Mucosa of descending colon (tissue), 3 donors: ENCODE data around the gene LRIF1. TPM values are rescaled to one million over a fixed set of nuclear protein-coding genes. Genes with fewer than 3 reads are reported as not detected.

Experiments
- ATAC-seq: fragments of 200-7000 bp; cut with Tn5 transposase; one replicate; pipeline ENCODE4 v1.9.1; 2020; ENCODE audit warnings: mild to moderate bottlenecking, moderate library complexity
- DNase-seq, 3 donors: peaks; one replicate each; pipeline ENCODE4 v3.0.0-alpha.2; 2020
- H3K36me3 ChIP-seq: fragments of 200-600 bp; one replicate; pipeline ENCODE4 v1.8.0; 2021; ENCODE audit warnings: low read depth, mild to moderate bottlenecking
- H3K4me1 ChIP-seq: fragments of 200-600 bp; one replicate; pipeline ENCODE4 v1.8.0; 2021; ENCODE audit warnings: low read depth, mild to moderate bottlenecking
- H3K4me3 ChIP-seq: fragments of 200-600 bp; one replicate; pipeline ENCODE4 v1.8.0; 2021; ENCODE audit warnings: mild to moderate bottlenecking
- H3K9me3 ChIP-seq: fragments of 200-600 bp; one replicate; pipeline ENCODE4 v1.8.0; 2021; ENCODE audit warnings: mild to moderate bottlenecking
- CTCF ChIP-seq: fragments of 200-600 bp; IDR thresholded peaks from one replicate; pipeline ENCODE4 v1.8.0; 2022; ENCODE audit warnings: antibody characterized with exemption, mild to moderate bottlenecking
- intact Hi-C, 2 donors: fragments of 100-400 bp; cut with DNase I in 1 of 2; cut with micrococcal nuclease in 1 of 2; formaldehyde crosslinking; loops; one replicate each; pipeline versions ENCODE4 v1.11.0 to v1.11.1; 2022; cut with DNase I, micrococcal nuclease
- total RNA-seq, 3 donors: library from RNA; stranded (reverse); fragmentation: NEBNext Ultra II Directional in 2 of 3; extraction: Animal tissue kit (Norgen Biotek cat#: 25700) in 2 of 3; gene quantifications; one replicate each; pipeline versions ENCODE4 v1.2.1 to v1.2.4, GENCODE V29; 2021 to 2023
- donor health status: DM: no; HTN: no; CAD: no; lungs with moderate emphysema.
- donor health status: DM: no; HTN: no; CAD: no.
- donor health status: DM: no; HTN: yes; CAD: no.

Gene LRIF1
- total RNA-seq, 3 donors from 2014 or later = 8.2 to 8.7 (median 8.6) TPM

GRCh38 chr1:110967256-110967655 is 3.5 kb upstream of the LRIF1 start:
- Histone ChIP-seq H3K36me3 (peaks cover 4% of the 10 kb centered on the region), H3K4me1 (no peaks in the 10 kb centered on the region), H3K9me3 (peaks cover 25% of the 10 kb centered on the region), H3K4me3 (no peak overlapping the region)
- DNase-seq (no peak), ATAC-seq (no peak)
- TF ChIP-seq CTCF = no peak
- intact Hi-C loops = no loop called here

- no peak for DNase-seq
These were observed 757 bp upstream of the LRIF1 start for GRCh38 chr1:110964455-110964903.

GRCh38 chr1:110962892-110963690 is 631 bp downstream of the LRIF1 start:
- H3K9me3 ChIP-seq = peaks cover 35% of the 10 kb centered on the region
- peak overlapping the region; percentile 29 for H3K4me3 ChIP-seq
- intact Hi-C loops = no loop called here
- peak; percentile 68 to 77 (median 69) for DNase-seq
- TF ChIP-seq CTCF = no peak
- H3K4me1 ChIP-seq = no peaks in the 10 kb centered on the region
- H3K36me3 ChIP-seq = peaks cover 4% of the 10 kb centered on the region
- peak; percentile 65 for ATAC-seq

More at GRCh38 chr1:110964455-110964903, 757 bp upstream of the LRIF1 start:
- Histone ChIP-seq H3K36me3 (peaks cover 4% of the 10 kb centered on the region), H3K4me1 (no peaks in the 10 kb centered on the region), H3K9me3 (peaks cover 35% of the 10 kb centered on the region), H3K4me3 (peak overlapping the region; percentile 29)
- TF ChIP-seq CTCF = no peak
- intact Hi-C loops = no loop called here
- ATAC-seq = no peak

- peaks cover 4% of the 10 kb centered on the region for H3K36me3 ChIP-seq
- no peak overlapping the region for H3K4me3 ChIP-seq
- intact Hi-C loops = no loop called here
- no peak for ATAC-seq
- DNase-seq = no peak
- TF ChIP-seq CTCF = no peak
- no peaks in the 10 kb centered on the region for H3K4me1 ChIP-seq
- peaks cover 35% of the 10 kb centered on the region for H3K9me3 ChIP-seq
These were observed 1.8 kb downstream of the LRIF1 start for GRCh38 chr1:110961902-110962301.

GRCh38 chr1:110960777-110961420 is 2.8 kb downstream of the LRIF1 start:
- TF ChIP-seq CTCF = no peak
- no peak for ATAC-seq
- DNase-seq = no peak
- H3K4me3 ChIP-seq = no peak overlapping the region
- intact Hi-C loops = no loop called here
- H3K9me3 ChIP-seq = peaks cover 34% of the 10 kb centered on the region
- peaks cover 4% of the 10 kb centered on the region for H3K36me3 ChIP-seq
- no peaks in the 10 kb centered on the region for H3K4me1 ChIP-seq
